GM18861 (cell line): ENCODE measurements around the gene TM4SF4.

ENCODE experiments used
- ATAC-seq: cut with Tn5 transposase; IDR thresholded peaks from one replicate; pipeline ENCODE4 v1.9.1; 2021; ENCODE audit not compliant: unreplicated experiment

The TM4SF4 gene

GRCh38 chr3:149481056-149481455 is 6.6 kb downstream of the TM4SF4 start:
- ATAC-seq, result no peak

DNA sequence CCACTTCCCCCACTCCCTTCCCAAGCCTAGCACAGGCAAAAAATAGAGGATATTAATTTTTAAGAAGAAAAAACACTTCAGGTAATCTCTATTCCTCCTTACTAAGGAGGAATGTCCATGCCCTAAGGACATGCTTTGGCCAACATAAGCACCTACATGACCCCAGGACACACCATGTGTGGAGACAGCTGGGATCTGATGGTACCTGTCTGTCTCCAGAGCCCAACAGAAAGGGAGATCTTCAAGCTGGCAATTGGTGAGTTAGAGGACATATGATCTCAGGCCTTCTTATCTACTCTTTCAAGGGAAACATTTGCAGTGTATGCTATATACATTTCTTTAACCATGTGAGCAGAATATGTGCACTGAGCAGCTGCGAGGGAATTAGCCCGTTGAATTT is 7.0 kb downstream of the TM4SF4 start:
- no peak for ATAC-seq

GRCh38 chr3:149486726-149487125 is 12.2 kb downstream of the TM4SF4 start:
- ATAC-seq, result no peak

- ATAC-seq, result peak; percentile 68
These were observed 13.2 kb downstream of the TM4SF4 start for GRCh38 chr3:149487598-149488197.

DNA sequence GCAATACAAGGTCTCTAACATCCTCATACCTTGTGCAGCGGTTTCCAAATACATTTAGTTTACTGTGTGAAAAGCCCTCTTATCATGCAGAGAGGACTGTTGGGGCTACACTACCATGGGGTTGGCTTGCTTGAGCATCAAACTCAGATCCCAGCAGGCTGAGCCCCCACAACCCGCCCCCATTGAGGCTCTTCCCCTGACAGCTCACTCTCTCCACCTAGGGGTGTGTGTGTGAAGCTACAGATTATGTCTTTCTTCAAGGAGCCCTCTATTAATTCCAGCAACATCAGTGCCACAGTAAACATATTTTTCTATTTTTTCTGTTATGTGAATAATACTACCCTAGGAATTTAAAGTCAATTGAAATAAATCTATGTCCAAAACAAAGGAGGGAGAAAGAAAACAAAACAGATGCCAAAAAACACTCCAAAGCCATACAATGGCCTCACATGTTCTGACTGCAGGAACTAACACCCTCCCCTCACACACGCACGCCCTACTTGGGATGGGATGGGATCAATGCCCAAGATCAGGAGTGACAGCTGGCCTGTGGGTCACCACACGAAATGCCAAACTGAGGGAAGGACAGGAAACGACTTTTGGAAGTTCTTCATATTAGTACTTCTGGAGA is 14.7 kb downstream of the TM4SF4 start:
- ATAC-seq, result no peak

- no peak for ATAC-seq
These were observed 15.9 kb downstream of the TM4SF4 start for GRCh38 chr3:149490260-149490971.

GRCh38 chr3:149493315-149494021 is 19.0 kb downstream of the TM4SF4 start:
- no peak for ATAC-seq

DNA sequence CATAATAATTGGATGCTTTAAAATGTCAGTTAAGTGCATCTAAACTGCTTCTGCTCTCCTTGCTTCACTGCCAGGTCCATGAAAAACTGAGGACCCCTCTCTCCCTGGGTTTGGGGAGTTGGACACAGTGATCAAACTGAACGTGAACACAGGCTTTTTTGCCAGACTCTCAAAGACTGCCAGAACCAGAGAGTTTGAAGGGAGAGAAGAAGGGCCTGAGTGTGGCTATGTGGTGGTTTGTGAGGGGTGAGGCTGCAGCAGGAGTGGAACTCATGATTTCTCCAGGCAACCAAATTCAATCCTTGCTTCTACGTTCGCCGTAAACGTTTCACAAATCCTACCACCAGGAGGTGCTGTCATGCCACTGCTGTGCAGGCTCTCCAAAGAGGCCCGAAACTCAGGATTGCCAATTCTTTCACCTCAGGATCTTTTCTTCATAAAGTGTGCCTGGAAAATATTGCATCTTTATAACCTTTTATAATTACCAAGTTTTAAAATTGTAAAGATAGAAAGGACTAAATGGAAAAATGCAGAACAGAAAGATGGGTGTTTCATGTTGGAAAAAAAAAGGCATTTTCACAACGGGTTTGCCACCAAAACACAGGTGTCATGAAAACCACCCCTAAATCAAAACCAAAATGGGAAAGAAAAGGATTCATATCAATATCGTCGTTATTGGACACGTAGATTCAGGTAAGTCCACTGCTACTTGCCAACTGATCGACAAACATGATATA is 19.7 kb downstream of the TM4SF4 start:
- ATAC-seq, result no peak

DNA sequence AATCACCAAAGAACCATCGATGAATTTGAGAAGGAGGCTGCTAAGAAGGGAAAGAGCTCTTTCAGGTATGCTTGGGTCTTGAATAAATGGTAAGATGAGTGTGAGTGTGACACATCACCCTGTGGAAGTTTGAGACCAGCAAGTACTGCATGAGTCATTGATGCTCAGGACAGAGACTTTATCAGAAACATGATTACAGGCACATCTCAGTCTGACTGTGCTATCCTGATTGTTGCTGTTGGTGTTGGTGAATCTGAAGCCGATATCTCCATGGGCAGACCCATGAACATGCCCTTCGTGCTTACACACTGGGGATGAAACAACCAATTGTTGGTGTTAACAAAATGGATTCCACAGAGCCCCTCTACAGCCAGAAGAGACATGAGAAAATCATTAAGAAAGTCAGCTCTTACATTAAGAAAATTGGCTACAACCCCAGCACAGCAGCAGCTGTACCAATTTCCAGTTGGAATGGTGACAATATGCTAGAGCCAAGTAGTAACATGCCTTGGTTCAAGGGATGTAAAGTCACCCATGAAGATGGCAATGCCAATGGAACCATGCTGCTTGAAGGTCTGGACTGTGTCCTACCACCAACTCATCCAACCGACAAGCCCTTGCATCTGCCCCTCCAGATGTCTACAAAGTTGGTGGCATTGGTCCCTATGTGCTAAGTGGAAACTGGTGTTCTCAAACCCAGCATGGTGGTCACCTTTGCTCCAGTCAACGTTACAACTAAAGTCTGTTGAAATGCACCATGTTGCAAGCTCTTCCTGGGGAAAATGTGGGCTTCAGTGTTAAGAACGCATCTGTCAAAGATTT is 20.5 kb downstream of the TM4SF4 start:
- ATAC-seq, result no peak

GRCh38 chr3:149495581-149496125 is 21.2 kb downstream of the TM4SF4 start:
- ATAC-seq, result no peak

GRCh38 chr3:149496891-149497290 is 22.4 kb downstream of the TM4SF4 start:
- no peak for ATAC-seq

GRCh38 chr3:149497966-149498670 is 23.6 kb downstream of the TM4SF4 start:
- ATAC-seq, result no peak

DNA sequence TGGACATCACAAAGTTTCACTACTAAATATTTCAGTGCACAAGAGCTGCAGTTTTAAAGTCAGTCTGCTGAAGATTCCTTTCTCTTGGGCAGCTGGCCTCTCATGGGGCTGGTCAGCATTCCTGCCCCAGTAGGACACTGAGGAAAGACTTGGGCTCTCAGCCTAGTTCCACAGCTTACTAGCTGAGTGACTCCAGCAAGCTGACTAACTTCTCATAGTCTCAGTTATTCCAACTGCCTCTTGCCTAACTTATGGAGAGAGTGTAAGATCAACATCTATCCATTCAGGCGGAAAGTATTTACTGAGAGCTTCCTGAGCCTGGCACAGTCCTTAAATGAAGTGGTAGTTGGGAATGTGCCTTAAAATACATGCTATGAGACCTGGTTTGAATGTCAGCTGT is 27.0 kb downstream of the TM4SF4 start:
- ATAC-seq, result no peak

DNA sequence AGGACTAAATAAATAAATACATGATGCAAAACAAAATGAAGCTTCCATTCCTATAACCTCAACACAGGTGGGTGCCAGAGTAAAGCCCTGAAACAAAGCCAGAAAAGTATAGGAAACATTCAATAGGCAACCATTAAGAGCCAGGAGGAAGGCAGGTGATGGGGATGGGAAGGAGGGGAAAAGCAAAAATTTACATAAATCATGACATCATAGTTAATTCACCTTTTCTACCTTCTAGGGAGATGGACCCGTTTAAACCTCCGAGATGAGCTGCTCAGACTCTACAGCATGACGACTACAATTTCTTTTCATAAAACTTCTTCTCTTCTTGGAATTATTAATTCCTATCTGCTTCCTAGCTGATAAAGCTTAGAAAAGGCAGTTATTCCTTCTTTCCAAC is 27.9 kb downstream of the TM4SF4 start:
- ATAC-seq, result no peak

GRCh38 chr3:149506540-149506939 is 32.0 kb downstream of the TM4SF4 start:
- no peak for ATAC-seq

DNA sequence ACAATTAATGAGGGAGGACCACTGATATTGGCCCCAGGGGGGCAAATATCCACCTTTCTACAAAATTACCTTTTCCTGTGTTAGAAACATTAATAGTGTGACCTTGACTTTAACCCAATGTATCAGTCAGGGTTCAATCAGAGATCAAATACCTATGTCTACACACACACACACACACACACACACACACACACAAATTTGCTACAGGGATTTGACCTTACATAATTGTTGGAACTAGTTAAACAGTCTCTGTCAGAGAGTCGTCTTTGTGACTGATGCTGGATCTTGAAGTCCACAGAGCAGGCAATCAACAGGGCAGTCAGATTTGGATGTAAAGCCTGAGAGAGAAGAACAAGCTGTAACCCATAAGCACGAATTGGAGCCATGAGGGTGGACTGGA is 32.5 kb downstream of the TM4SF4 start:
- ATAC-seq, result no peak

- no peak for ATAC-seq
These were observed 33.2 kb downstream of the TM4SF4 start for GRCh38 chr3:149507491-149508324.

DNA sequence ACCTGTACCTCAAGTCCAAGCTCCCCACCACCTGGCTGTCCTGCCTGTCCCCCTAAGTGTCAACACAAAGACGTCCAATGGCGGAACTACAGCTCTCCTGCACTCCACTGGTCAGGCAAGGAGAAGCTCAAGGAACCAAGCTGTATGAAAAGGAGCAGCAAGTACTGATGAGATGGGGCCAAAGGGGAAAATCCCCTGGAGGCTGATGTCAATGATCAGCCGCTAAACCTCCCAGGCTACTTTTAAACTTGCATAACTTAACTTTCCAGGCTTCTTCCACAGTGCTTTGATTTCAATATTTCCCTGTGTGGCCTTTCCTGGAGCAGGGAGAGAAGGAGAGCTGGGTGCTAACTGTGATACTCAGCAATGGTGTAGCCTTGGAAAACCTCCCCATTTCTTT is 35.0 kb downstream of the TM4SF4 start:
- ATAC-seq, result no peak
